Esophagus muscularis mucosa (tissue), 2 donors: ENCODE results near the gene HBG2.
"Not testable (repeated sequence)": the region's sequence is repeated elsewhere in the genome, so short reads cannot be mapped to it uniquely, and the experiment has no call there.

Source experiments
- POLR2A ChIP-seq: fragments of 450-650 bp; IDR thresholded peaks from one replicate; pipeline ENCODE4 v1.6.1; 2017; ENCODE audit warnings: antibody characterized with exemption, moderate library complexity, mild to moderate bottlenecking, low read depth
- POLR2AphosphoS5 ChIP-seq, 2 donors: sonication (generic); formaldehyde crosslinking; IDR thresholded peaks; one replicate each; pipeline ENCODE4 v1.6.1; 2017; ENCODE audit warnings: antibody characterized with exemption in 2 of 2

- not testable (repeated sequence) for TF ChIP-seq POLR2A; POLR2AphosphoS5 (IDR thresholded peaks at IDR 0.05)
These were observed at the start of gene HBG2 for GRCh38 chr11:5254646-5255413.
